Measurements from ENCODE around the gene PLCD3. TPM values are rescaled to one million over a fixed set of nuclear protein-coding genes. Genes with fewer than 3 reads are reported as not detected.
A peak's percentile ranks its signal among the peaks of the same experiment; 100 is the strongest.

The PLCD3 gene
- total and polyA plus RNA-seq, 2 of the 13 experiments (the other 11 are each of a cell fraction or from before 2014, with no cell fraction given): 11.3 to 39.1 TPM

DNA sequence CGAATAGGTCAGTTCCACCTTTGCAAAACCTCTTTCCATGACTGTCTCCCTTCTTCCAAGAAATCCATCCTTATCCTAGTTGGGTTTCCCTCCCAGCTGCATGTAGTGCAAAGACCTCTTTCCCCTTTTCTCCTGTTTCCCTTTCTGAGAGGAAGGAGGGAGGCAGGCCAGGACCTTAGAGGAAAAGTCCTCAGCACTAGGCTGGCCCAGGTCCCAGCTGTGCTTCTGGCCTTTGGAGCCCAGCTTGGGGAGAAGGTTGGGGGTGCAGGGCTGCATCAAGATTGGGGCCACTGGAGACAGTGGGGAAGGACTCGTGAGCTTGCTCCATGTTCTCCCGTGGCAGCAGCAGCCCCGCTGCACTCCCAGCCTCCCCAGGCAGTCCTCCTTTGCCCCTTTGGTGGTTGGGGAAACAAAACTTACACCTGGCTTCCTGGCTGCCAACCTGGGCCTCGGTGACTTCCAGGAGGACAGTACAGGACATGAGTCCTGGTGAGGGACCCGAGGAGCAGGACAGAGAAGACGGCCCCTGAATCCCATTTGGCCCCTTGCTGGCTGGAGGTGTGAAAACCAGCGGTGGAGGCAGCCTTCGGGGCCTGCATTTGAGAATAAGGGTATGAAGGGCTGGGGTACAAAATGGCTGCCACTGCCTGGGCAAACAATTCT, 29.8 kb upstream of the PLCD3 start (continued):
- TF ChIP-seq SKI (IDR thresholded peaks at IDR 0.05; ENCODE audit: partially characterized antibody) (no peak), ARNT (IDR thresholded peaks at IDR 0.05) (no peak), ZSCAN21 (CRISPR knock-in tag; IDR thresholded peaks at IDR 0.05; ENCODE audit: borderline replicate concordance) (no peak), ZBTB10 (CRISPR knock-in tag; IDR thresholded peaks at IDR 0.05; ENCODE audit: borderline replicate concordance) (no peak), ATM (IDR thresholded peaks at IDR 0.05; ENCODE audit: borderline replicate concordance) (no peak), DMTF1 (CRISPR knock-in tag; IDR thresholded peaks at IDR 0.05) (no peak), RELA (CRISPR knock-in tag; IDR thresholded peaks at IDR 0.05) (no peak), ZBTB44 (CRISPR knock-in tag; IDR thresholded peaks at IDR 0.05) (no peak), SP1 (IDR thresholded peaks at IDR 0.05) (no peak), SP1 (CRISPR knock-in tag; IDR thresholded peaks at IDR 0.05) (no peak; the same call in 1 of the 2 replicates), TRAFD1 (CRISPR knock-in tag; IDR thresholded peaks at IDR 0.05; ENCODE audit: borderline replicate concordance) (0 out of 2 replicates have a peak, but pooled peaks have one; percentile 64), REL (CRISPR knock-in tag; conservative IDR thresholded peaks at IDR 0.05) (no peak; the same call in 1 of the 2 replicates), ZNF446 (CRISPR knock-in tag; IDR thresholded peaks at IDR 0.05) (peak; percentile 68; the same call in 1 of the 2 replicates), ZNF263 (CRISPR knock-in tag; IDR thresholded peaks at IDR 0.05) (peak; percentile 36; the same call in 1 of the 2 replicates)
- TF ChIP-seq, protein P1, sequence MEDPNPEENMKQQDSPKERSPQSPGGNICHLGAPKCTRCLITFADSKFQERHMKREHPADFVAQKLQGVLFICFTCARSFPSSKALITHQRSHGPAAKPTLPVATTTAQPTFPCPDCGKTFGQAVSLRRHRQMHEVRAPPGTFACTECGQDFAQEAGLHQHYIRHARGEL (CRISPR knock-in tag; IDR thresholded peaks at IDR 0.05): no peak
- TF ChIP-seq, protein P2, sequence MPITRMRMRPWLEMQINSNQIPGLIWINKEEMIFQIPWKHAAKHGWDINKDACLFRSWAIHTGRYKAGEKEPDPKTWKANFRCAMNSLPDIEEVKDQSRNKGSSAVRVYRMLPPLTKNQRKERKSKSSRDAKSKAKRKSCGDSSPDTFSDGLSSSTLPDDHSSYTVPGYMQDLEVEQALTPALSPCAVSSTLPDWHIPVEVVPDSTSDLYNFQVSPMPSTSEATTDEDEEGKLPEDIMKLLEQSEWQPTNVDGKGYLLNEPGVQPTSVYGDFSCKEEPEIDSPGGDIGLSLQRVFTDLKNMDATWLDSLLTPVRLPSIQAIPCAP (CRISPR knock-in tag; IDR thresholded peaks at IDR 0.05; ENCODE audit: low read depth): no peak
- TF ChIP-seq, protein P3, sequence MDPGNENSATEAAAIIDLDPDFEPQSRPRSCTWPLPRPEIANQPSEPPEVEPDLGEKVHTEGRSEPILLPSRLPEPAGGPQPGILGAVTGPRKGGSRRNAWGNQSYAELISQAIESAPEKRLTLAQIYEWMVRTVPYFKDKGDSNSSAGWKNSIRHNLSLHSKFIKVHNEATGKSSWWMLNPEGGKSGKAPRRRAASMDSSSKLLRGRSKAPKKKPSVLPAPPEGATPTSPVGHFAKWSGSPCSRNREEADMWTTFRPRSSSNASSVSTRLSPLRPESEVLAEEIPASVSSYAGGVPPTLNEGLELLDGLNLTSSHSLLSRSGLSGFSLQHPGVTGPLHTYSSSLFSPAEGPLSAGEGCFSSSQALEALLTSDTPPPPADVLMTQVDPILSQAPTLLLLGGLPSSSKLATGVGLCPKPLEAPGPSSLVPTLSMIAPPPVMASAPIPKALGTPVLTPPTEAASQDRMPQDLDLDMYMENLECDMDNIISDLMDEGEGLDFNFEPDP (CRISPR knock-in tag; conservative IDR thresholded peaks at IDR 0.05): 0 out of 2 replicates have a peak, but pooled peaks have one; percentile 68
